ENCODE measurements around the gene EIF3A. TPM values are rescaled to one million over a fixed set of nuclear protein-coding genes. Genes with fewer than 3 reads are reported as not detected.
A peak's percentile ranks its signal among the peaks of the same experiment; 100 is the strongest.
"Not testable (repeated sequence)": the region's sequence is repeated elsewhere in the genome, so short reads cannot be mapped to it uniquely, and the experiment has no call there.

Gene EIF3A
- total RNA-seq (2014; rRNA removed; shearing (Covaris generic); ENCODE audit: low replicate concordance) = 26.5 and 36.2 TPM in 2 replicates

DNA sequence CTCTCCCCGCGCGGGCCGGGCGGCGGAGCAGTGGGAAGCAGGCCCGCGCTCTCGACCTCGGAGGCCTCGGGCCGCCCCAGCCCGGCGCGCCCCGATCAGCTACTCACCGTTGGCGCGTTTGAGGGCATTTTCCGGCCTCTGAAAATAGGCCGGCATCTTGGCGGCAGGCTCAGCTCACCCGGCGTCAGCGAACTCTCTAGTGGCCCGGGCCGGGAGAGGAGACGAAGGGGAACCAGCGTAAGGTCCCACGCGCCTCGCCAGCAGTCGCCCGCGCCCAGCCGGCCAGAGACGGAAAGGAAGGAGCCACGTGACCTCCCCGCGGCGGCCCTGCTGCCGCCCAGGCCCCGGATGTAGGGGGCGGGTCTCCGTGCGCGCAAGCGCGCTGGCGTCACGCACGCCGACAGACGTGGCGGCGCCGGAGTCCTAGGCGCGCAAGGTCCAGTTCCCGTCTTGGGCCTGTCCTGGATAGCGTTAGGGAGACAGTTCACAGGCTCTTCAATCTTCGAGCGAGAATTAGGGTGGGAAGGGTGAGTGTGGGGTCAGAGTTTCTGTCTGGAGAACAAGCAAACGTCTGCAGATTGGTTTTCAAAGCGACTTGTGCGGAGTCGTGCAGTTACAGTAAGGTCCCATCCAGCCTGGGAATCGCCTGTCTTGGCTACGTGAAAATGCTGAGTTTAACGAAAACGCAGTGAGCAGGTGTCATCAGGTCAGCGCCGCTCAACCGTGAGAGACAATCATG is at the start of gene EIF3A:
Gene EIF3A, minus strand, starts transcription at position 297 of the 739 bp plus-strand sequence. Its CDS starts 141 bp downstream, at position 156.
- in situ Hi-C loops (cut with HindIII; ENCODE audit: low pct_unique_long_range_greater_than_20kb, low sequenced_read_pairs) = no loop called here
- DNase-seq (ENCODE audit: low read depth) = peak; percentile 92

DNA sequence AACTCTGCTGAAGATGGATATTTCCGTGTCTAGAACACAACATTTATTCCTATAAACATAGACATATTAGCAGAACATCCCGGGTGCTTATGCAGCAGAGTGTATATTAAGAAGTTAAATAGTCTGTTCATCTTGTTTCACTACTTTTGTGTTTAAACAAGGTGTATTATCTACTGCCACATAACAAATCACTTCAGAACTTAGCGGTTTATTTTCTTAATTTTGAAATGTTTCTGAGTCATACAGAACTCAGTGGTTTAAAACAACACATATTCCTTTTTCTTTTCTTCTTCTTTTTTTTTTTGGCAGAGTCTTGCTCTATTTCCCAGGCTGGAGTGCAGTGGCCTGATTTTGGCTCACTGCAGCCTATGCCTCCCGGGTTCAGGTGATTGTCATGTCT is 49.1 kb upstream of the EIF3A start:
- in situ Hi-C loops (cut with HindIII; ENCODE audit: low pct_unique_long_range_greater_than_20kb, low sequenced_read_pairs) = no loop called here
- DNase-seq (ENCODE audit: low read depth) = no peak

- no peak for DNase-seq (ENCODE audit: low read depth)
- in situ Hi-C loops (cut with HindIII; ENCODE audit: low pct_unique_long_range_greater_than_20kb, low sequenced_read_pairs) = no loop called here
Observed at GRCh38 chr10:119125942-119126341, 45.3 kb upstream of the EIF3A start.

GRCh38 chr10:119120875-119121274 is 40.3 kb upstream of the EIF3A start:
- DNase-seq (ENCODE audit: low read depth) = no peak
- in situ Hi-C loops (cut with HindIII; ENCODE audit: low pct_unique_long_range_greater_than_20kb, low sequenced_read_pairs) = no loop called here

DNA sequence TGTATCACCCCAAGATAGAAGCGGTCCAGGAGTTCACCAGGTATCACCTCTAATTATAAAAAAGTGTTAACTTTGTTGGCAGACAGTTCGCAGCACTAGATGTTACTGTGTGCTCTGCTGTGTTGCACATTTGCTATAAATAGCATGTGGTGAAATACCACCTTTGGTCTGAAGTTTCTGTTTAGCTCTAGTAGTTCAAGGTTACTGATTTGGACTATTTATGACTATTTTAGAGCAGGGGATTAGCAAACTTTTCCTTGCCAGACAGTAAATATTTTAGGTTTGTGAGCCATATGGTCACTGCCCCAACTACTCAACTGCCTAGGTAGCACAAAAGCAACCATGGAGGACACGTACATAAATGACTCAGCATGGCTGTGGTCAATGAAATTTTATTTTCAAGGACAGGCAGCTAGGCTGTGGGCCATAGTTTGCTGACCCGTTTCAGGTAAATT is 39.8 kb upstream of the EIF3A start:
- in situ Hi-C loops (cut with HindIII; ENCODE audit: low pct_unique_long_range_greater_than_20kb, low sequenced_read_pairs) = no loop called here
- no peak for DNase-seq (ENCODE audit: low read depth)

GRCh38 chr10:119119400-119119799 is 38.8 kb upstream of the EIF3A start:
- in situ Hi-C loops (cut with HindIII; ENCODE audit: low pct_unique_long_range_greater_than_20kb, low sequenced_read_pairs) = no loop called here
- no peak for DNase-seq (ENCODE audit: low read depth)

GRCh38 chr10:119118231-119118630 is 37.6 kb upstream of the EIF3A start:
- DNase-seq (ENCODE audit: low read depth) = no peak
- in situ Hi-C loops (cut with HindIII; ENCODE audit: low pct_unique_long_range_greater_than_20kb, low sequenced_read_pairs) = no loop called here

DNA sequence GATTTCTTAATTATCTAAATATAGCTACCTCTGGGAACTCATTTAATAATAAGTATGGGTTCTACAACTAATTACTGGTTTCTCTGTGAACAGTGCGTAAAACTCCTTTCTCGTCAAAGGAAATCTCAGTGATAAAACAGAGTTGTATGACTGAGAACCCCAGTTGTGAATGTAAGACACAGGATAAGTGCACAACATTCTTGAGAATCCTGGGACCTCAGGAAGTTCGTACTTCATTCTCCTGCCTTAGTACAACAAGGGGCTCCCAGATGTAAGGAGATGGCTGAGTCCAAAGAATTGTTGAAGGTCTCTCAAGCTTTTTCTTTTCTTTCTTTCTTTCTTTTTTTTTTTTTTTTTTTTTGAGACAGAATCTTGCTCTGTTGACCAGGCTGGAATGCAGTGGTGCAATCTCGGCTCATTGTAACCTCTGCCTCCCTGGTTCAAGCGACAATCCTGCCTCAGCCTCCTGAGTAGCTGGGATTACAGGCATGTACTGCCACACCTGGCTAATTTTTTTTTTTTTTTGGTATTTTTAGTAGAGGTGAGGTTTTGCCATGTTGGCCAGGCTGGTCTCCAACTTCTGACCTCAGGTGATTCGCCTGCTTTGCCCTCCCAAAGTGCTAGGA is 35.8 kb upstream of the EIF3A start:
- DNase-seq (ENCODE audit: low read depth) = no peak
- in situ Hi-C loops (cut with HindIII; ENCODE audit: low pct_unique_long_range_greater_than_20kb, low sequenced_read_pairs) = no loop called here

GRCh38 chr10:119115926-119116325 is 35.3 kb upstream of the EIF3A start:
- in situ Hi-C loops (cut with HindIII; ENCODE audit: low pct_unique_long_range_greater_than_20kb, low sequenced_read_pairs) = no loop called here
- no peak for DNase-seq (ENCODE audit: low read depth)

GRCh38 chr10:119113751-119114732 is 33.4 kb upstream of the EIF3A start:
- in situ Hi-C loops (cut with HindIII; ENCODE audit: low pct_unique_long_range_greater_than_20kb, low sequenced_read_pairs) = no loop called here
- DNase-seq (ENCODE audit: low read depth) = no peak

- in situ Hi-C loops (cut with HindIII; ENCODE audit: low pct_unique_long_range_greater_than_20kb, low sequenced_read_pairs) = no loop called here
- no peak for DNase-seq (ENCODE audit: low read depth)
Observed at GRCh38 chr10:119112056-119112455, 31.4 kb upstream of the EIF3A start.

- in situ Hi-C loops (cut with HindIII; ENCODE audit: low pct_unique_long_range_greater_than_20kb, low sequenced_read_pairs); DNase-seq (ENCODE audit: low read depth): not testable (repeated sequence)
Observed at GRCh38 chr10:119107771-119108170, 27.2 kb upstream of the EIF3A start.

GRCh38 chr10:119107106-119107505 is 26.5 kb upstream of the EIF3A start:
- in situ Hi-C loops (cut with HindIII; ENCODE audit: low pct_unique_long_range_greater_than_20kb, low sequenced_read_pairs) = not testable (repeated sequence)

DNA sequence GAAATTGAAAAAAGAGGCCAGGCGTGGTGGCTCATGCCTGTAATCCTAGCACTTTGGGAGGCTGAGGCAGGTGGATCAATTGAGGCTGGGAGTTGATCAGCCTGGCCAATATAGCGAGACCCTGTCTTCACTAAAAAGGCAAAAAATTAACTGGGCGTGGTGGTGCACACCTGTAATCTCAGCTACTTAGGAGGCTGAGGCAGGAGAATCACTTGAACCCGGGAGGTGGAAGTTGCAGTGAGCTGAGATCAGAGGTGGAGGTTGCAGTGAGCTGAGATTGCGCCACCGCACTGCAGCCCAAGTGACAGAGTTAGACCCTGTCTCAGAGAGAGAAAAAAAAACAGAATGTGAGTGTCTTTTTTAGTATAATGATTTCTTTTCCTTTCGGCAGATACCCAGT is 25.3 kb upstream of the EIF3A start:
- in situ Hi-C loops (cut with HindIII; ENCODE audit: low pct_unique_long_range_greater_than_20kb, low sequenced_read_pairs); DNase-seq (ENCODE audit: low read depth): not testable (repeated sequence)

More at GRCh38 chr10:119107106-119107505, 26.5 kb upstream of the EIF3A start:
- not testable (repeated sequence) for DNase-seq (ENCODE audit: low read depth)

- in situ Hi-C loops (cut with HindIII; ENCODE audit: low pct_unique_long_range_greater_than_20kb, low sequenced_read_pairs) = no loop called here
- DNase-seq (ENCODE audit: low read depth) = no peak
Observed at GRCh38 chr10:119105155-119105554, 24.5 kb upstream of the EIF3A start.

DNA sequence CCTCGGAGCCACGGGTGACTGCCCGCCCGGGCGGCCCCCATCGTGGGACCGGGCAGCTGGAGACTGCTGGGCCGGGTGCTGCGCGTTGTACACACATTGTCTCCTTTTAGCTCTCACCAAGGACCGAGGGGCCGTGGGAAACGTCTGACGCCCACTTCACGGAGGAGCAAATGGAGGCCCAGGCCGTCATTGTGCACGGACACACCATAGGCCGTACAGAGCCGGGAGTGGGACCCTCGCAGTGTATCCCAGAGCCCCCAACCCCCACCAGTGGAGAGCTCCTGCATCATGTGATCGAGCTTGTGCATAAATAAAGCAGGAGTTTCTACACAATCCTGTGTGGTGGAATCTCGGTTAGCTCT is 24.0 kb upstream of the EIF3A start:
- no peak for DNase-seq (ENCODE audit: low read depth)
- in situ Hi-C loops (cut with HindIII; ENCODE audit: low pct_unique_long_range_greater_than_20kb, low sequenced_read_pairs) = no loop called here

- DNase-seq (ENCODE audit: low read depth) = peak; percentile 71
- in situ Hi-C loops (cut with HindIII; ENCODE audit: low pct_unique_long_range_greater_than_20kb, low sequenced_read_pairs) = no loop called here
Observed at GRCh38 chr10:119103903-119104653, 23.5 kb upstream of the EIF3A start, which contains the start of gene DENND10. Gene DENND10, plus strand, starts transcription at chr10:119104113. Its CDS starts 30 bp downstream, at chr10:119104143.
